ENCODE results near the gene ELOVL3.

GRCh38 chr10:102230264-102230860 lies 4.3 kb downstream of the ELOVL3 start:
- TF ChIP-seq POLR2AphosphoS5 (IDR thresholded peaks at IDR 0.05; ENCODE audit: low read depth, low read length) (no peak), TAF1 (IDR thresholded peaks at IDR 0.05; ENCODE audit: borderline replicate concordance, insufficient read depth, low read length) (no peak)
- TF ChIP-seq, protein P1, sequence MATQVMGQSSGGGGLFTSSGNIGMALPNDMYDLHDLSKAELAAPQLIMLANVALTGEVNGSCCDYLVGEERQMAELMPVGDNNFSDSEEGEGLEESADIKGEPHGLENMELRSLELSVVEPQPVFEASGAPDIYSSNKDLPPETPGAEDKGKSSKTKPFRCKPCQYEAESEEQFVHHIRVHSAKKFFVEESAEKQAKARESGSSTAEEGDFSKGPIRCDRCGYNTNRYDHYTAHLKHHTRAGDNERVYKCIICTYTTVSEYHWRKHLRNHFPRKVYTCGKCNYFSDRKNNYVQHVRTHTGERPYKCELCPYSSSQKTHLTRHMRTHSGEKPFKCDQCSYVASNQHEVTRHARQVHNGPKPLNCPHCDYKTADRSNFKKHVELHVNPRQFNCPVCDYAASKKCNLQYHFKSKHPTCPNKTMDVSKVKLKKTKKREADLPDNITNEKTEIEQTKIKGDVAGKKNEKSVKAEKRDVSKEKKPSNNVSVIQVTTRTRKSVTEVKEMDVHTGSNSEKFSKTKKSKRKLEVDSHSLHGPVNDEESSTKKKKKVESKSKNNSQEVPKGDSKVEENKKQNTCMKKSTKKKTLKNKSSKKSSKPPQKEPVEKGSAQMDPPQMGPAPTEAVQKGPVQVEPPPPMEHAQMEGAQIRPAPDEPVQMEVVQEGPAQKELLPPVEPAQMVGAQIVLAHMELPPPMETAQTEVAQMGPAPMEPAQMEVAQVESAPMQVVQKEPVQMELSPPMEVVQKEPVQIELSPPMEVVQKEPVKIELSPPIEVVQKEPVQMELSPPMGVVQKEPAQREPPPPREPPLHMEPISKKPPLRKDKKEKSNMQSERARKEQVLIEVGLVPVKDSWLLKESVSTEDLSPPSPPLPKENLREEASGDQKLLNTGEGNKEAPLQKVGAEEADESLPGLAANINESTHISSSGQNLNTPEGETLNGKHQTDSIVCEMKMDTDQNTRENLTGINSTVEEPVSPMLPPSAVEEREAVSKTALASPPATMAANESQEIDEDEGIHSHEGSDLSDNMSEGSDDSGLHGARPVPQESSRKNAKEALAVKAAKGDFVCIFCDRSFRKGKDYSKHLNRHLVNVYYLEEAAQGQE (IDR thresholded peaks at IDR 0.05; ENCODE audit: insufficient read depth in 1 of 2, low read depth in 2 of 2, low read length in 2 of 2), result no peak
